ENCODE measurements around the gene FAM221B. TPM values are rescaled to one million over a fixed set of nuclear protein-coding genes. Genes with fewer than 3 reads are reported as not detected.

FAM221B gene
- total RNA-seq, 1 experiment from 2014 or later: not detected

GRCh38 chr9:35806101-35806500 lies 22.4 kb downstream of the FAM221B start:
- no peak for TF ChIP-seq EZH2 (IDR thresholded peaks at IDR 0.05; ENCODE audit: borderline replicate concordance, low read depth, low read length, poor library complexity, severe bottlenecking)
- TF ChIP-seq, protein P1, sequence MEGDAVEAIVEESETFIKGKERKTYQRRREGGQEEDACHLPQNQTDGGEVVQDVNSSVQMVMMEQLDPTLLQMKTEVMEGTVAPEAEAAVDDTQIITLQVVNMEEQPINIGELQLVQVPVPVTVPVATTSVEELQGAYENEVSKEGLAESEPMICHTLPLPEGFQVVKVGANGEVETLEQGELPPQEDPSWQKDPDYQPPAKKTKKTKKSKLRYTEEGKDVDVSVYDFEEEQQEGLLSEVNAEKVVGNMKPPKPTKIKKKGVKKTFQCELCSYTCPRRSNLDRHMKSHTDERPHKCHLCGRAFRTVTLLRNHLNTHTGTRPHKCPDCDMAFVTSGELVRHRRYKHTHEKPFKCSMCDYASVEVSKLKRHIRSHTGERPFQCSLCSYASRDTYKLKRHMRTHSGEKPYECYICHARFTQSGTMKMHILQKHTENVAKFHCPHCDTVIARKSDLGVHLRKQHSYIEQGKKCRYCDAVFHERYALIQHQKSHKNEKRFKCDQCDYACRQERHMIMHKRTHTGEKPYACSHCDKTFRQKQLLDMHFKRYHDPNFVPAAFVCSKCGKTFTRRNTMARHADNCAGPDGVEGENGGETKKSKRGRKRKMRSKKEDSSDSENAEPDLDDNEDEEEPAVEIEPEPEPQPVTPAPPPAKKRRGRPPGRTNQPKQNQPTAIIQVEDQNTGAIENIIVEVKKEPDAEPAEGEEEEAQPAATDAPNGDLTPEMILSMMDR (conservative IDR thresholded peaks at IDR 0.05; ENCODE audit: low read depth, low read length): no peak
- ChIA-PET POLR2A (ENCODE audit: low non-redundant PET) (no interaction called here), CTCF (no interaction called here)
- Histone ChIP-seq H3K27ac (ENCODE audit: low read depth, low read length, poor library complexity, severe bottlenecking) (no peak overlapping the region), H3K4me3 (ENCODE audit: low read depth, low read length, poor library complexity, severe bottlenecking) (no peak overlapping the region), H3K27me3 (replicated peaks; ENCODE audit: insufficient read depth, low read depth, low read length, poor library complexity) (no peaks in the 10 kb centered on the region), H3K9me3 (ENCODE audit: low read depth, low read length, poor library complexity, severe bottlenecking) (no peaks in the 10 kb centered on the region), H3K4me1 (ENCODE audit: insufficient read depth, low read length, poor library complexity, severe bottlenecking) (no peaks in the 10 kb centered on the region), H3K36me3 (ENCODE audit: insufficient read depth, low read length, poor library complexity, severe bottlenecking) (peaks cover 5% of the 10 kb centered on the region)
- intact Hi-C loops (cut with micrococcal nuclease; ENCODE audit: unreplicated experiment): no loop called here
- BruUV-seq (replicated peaks): no TSS peak
- DNase-seq (ENCODE audit: low spot score): no peak

DNA sequence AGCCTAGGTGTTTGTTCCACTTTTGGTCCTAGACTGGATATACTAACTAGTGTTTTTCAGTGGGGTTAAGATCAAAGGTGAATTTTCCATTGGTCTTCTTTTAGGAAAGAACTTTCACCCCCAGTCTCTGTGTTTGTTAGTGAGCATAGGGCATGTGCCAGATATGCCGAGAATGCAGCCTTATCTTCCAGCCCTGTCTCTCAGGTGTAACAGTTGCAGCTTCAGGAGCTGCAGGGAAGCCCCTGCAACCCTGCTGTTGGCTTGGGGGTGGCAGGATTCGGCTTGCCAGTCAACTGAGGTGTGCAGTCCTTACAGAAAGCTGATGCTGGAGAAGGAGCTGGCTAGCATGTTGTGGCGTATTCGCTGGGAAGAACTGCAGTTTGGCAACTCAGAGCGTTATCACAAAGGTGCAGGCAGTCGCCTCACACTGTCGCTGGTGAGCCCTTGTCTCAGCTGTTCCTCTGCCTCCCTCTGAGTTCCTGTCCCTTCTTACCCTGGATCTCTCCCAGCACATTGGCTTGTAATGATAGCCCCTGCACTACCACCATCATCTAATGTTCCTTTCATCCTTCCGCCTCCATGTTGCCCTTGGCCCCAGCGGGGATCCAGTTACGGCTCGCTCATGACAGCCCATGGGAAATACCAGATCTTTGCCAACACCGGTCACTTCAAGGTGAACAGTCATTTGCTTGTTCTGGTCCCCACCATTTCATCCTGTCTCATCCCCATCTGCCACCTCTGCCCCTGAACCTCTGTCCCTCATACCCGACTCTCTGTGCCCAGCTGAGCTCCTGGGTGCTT lies 27.0 kb downstream of the FAM221B start:
- Histone ChIP-seq H3K27me3 (replicated peaks; ENCODE audit: insufficient read depth, low read depth, low read length, poor library complexity) (no peaks in the 10 kb centered on the region), H3K4me1 (ENCODE audit: insufficient read depth, low read length, poor library complexity, severe bottlenecking) (no peaks in the 10 kb centered on the region), H3K36me3 (ENCODE audit: insufficient read depth, low read length, poor library complexity, severe bottlenecking) (peaks cover 5% of the 10 kb centered on the region), H3K9me3 (ENCODE audit: low read depth, low read length, poor library complexity, severe bottlenecking) (no peaks in the 10 kb centered on the region), H3K27ac (ENCODE audit: low read depth, low read length, poor library complexity, severe bottlenecking) (no peak overlapping the region), H3K4me3 (ENCODE audit: low read depth, low read length, poor library complexity, severe bottlenecking) (no peak overlapping the region)
- intact Hi-C loops (cut with micrococcal nuclease; ENCODE audit: unreplicated experiment): no loop called here
- DNase-seq (ENCODE audit: low spot score): no peak
- CTCF ChIA-PET: no interaction called here
- POLR2A ChIA-PET (ENCODE audit: low non-redundant PET): no interaction called here
- TF ChIP-seq, protein P1 (conservative IDR thresholded peaks at IDR 0.05; ENCODE audit: low read depth, low read length): no peak
- no peak for TF ChIP-seq EZH2 (IDR thresholded peaks at IDR 0.05; ENCODE audit: borderline replicate concordance, low read depth, low read length, poor library complexity, severe bottlenecking)
- BruUV-seq (replicated peaks): no TSS peak

GRCh38 chr9:35800530-35800929 lies 28.0 kb downstream of the FAM221B start:
- H3K9me3 ChIP-seq (ENCODE audit: low read depth, low read length, poor library complexity, severe bottlenecking): no peaks in the 10 kb centered on the region
- CTCF ChIA-PET: no interaction called here
- H3K27me3 ChIP-seq (replicated peaks; ENCODE audit: insufficient read depth, low read depth, low read length, poor library complexity): no peaks in the 10 kb centered on the region
- H3K4me3 ChIP-seq (ENCODE audit: low read depth, low read length, poor library complexity, severe bottlenecking): no peak overlapping the region
- POLR2A ChIA-PET (ENCODE audit: low non-redundant PET): no interaction called here
- no peak for TF ChIP-seq EZH2 (IDR thresholded peaks at IDR 0.05; ENCODE audit: borderline replicate concordance, low read depth, low read length, poor library complexity, severe bottlenecking)
- TF ChIP-seq, protein P1 (conservative IDR thresholded peaks at IDR 0.05; ENCODE audit: low read depth, low read length): no peak
- H3K36me3 ChIP-seq (ENCODE audit: insufficient read depth, low read length, poor library complexity, severe bottlenecking): peaks cover 5% of the 10 kb centered on the region
- BruUV-seq (replicated peaks): no TSS peak
- DNase-seq (ENCODE audit: low spot score): no peak
- intact Hi-C loops (cut with micrococcal nuclease; ENCODE audit: unreplicated experiment): no loop called here
- no peaks in the 10 kb centered on the region for H3K4me1 ChIP-seq (ENCODE audit: insufficient read depth, low read length, poor library complexity, severe bottlenecking)
- H3K27ac ChIP-seq (ENCODE audit: low read depth, low read length, poor library complexity, severe bottlenecking): no peak overlapping the region
